GM12891 (cell line): ENCODE results near the gene STPG1.

Experiments used
- PAX5 ChIP-seq: IDR thresholded peaks from 2 replicates; pipeline ENCODE4 v1.6.1; 2011; ENCODE audit warnings: low read length, moderate library complexity, mild to moderate bottlenecking; ENCODE audit not compliant: insufficient read depth, severe bottlenecking
- POLR2A ChIP-seq: IDR thresholded peaks from 2 replicates; pipeline ENCODE4 v1.6.1; 2011; ENCODE audit warnings: low read depth, low read length, control low read depth
- POLR2AphosphoS5 ChIP-seq: IDR thresholded peaks from 2 replicates; pipeline ENCODE4 v1.6.1; 2011; ENCODE audit warnings: low read depth, low read length, control low read depth
- POU2F2 ChIP-seq: IDR thresholded peaks from 2 replicates; pipeline ENCODE4 v1.6.1; 2011; ENCODE audit warnings: low read depth, mild to moderate bottlenecking, control low read depth, low read length, moderate library complexity
- SPI1 ChIP-seq: IDR thresholded peaks from 2 replicates; pipeline ENCODE4 v1.6.1; 2011; ENCODE audit warnings: low read depth, low read length, control low read depth
- TAF1 ChIP-seq: IDR thresholded peaks from 2 replicates; pipeline ENCODE4 v1.6.1; 2011; ENCODE audit warnings: low read depth, low read length, control low read depth

DNA sequence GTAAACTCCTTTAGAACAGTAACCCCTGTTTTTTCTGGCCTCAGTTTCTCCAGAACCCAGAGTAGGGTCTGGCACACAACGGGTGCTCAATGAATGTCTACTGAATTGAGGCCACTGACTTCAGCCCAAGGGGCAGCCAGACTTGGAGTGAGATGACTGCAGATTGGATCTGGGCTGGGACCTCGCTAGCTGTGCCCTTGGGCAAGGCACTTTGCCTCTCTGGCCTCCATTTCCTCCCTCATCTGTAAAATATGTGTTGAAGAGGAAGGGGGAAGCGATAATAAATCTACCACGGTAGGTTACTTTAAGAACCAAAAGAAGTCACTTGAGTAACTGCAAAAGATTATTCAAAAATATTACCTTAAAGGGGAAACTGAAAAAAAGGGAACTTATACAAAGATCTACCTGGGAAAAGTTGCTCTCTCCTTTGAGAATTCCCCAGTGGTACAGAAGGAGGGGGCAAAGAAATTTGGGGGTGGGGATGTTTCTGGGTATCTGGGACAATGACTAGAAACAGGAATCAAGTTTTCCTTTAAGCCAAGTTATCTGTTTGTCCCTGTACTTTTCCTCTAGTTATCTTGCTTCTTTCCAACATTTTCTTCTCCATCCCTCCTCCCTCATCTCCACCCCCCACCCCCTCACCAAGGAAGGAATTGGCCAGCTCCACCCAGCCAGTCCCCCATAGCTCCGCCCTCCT, 94.8 kb downstream of the STPG1 start:
- TF ChIP-seq SPI1 (no peak), POLR2A (no peak), POLR2AphosphoS5 (no peak), TAF1 (no peak), PAX5 (no peak), POU2F2 (no peak)
